ENCODE results near the gene OR51M1. TPM values are rescaled to one million over a fixed set of nuclear protein-coding genes. Genes with fewer than 3 reads are reported as not detected.
"Not testable (repeated sequence)": the region's sequence is repeated elsewhere in the genome, so short reads cannot be mapped to it uniquely, and the experiment has no call there.

Gene OR51M1
- total RNA-seq, 1 donor from 2014 or later = not detected

- H3K27me3 ChIP-seq = no peaks in the 10 kb centered on the region
- H3K4me3 ChIP-seq = no peak overlapping the region
- no peak for DNase-seq (ENCODE audit: extremely low spot score in 2 of 2)
- intact Hi-C loops (cut with DNase I) = no loop called here
- TF ChIP-seq POLR2A (IDR thresholded peaks at IDR 0.05) (no peak), POLR2AphosphoS5 (IDR thresholded peaks at IDR 0.05; ENCODE audit: insufficient read depth in 1 of 2, low read depth in 1 of 2) (no peak), CTCF (IDR thresholded peaks at IDR 0.05) (no peak)
- H3K9me3 ChIP-seq = no peaks in the 10 kb centered on the region
- H3K4me1 ChIP-seq = no peaks in the 10 kb centered on the region
- no peak overlapping the region for H3K27ac ChIP-seq
- no peaks in the 10 kb centered on the region for H3K36me3 ChIP-seq
Measured at GRCh38 chr11:5363679-5364078, 19.9 kb upstream of the OR51M1 start.

GRCh38 chr11:5364214-5364613, 19.4 kb upstream of the OR51M1 start:
- Histone ChIP-seq H3K27ac (no peak overlapping the region), H3K4me1 (no peaks in the 10 kb centered on the region), H3K27me3 (no peaks in the 10 kb centered on the region), H3K4me3 (no peak overlapping the region), H3K36me3 (no peaks in the 10 kb centered on the region), H3K9me3 (no peaks in the 10 kb centered on the region)
- TF ChIP-seq CTCF (IDR thresholded peaks at IDR 0.05) = no peak
- no peak for TF ChIP-seq POLR2AphosphoS5 (IDR thresholded peaks at IDR 0.05; ENCODE audit: insufficient read depth in 1 of 2, low read depth in 1 of 2)
- no peak for TF ChIP-seq POLR2A (IDR thresholded peaks at IDR 0.05)
- DNase-seq (ENCODE audit: extremely low spot score in 2 of 2) = no peak
- intact Hi-C loops (cut with DNase I) = no loop called here

- DNase-seq (ENCODE audit: extremely low spot score in 2 of 2); H3K4me3 ChIP-seq; H3K27me3 ChIP-seq; H3K36me3 ChIP-seq; H3K9me3 ChIP-seq; H3K27ac ChIP-seq; intact Hi-C loops (cut with DNase I); H3K4me1 ChIP-seq: not testable (repeated sequence)
Measured at GRCh38 chr11:5366365-5366764, 17.2 kb upstream of the OR51M1 start.

- H3K4me1 ChIP-seq = no peaks in the 10 kb centered on the region
- intact Hi-C loops (cut with DNase I) = no loop called here
- no peak overlapping the region for H3K27ac ChIP-seq
Measured at GRCh38 chr11:5366856-5367255, 16.8 kb upstream of the OR51M1 start.

GRCh38 chr11:5367448-5368074, 16.1 kb upstream of the OR51M1 start:
- TF ChIP-seq POLR2A (IDR thresholded peaks at IDR 0.05) (no peak), POLR2AphosphoS5 (IDR thresholded peaks at IDR 0.05; ENCODE audit: insufficient read depth in 1 of 2, low read depth in 1 of 2) (no peak), CTCF (IDR thresholded peaks at IDR 0.05) (no peak)
- DNase-seq (ENCODE audit: extremely low spot score in 2 of 2) = no peak
- H3K4me3 ChIP-seq = no peak overlapping the region
- no peaks in the 10 kb centered on the region for H3K36me3 ChIP-seq
- H3K9me3 ChIP-seq = no peaks in the 10 kb centered on the region
- no peaks in the 10 kb centered on the region for H3K4me1 ChIP-seq
- intact Hi-C loops (cut with DNase I) = no loop called here
- no peaks in the 10 kb centered on the region for H3K27me3 ChIP-seq
- H3K27ac ChIP-seq = no peak overlapping the region

More at GRCh38 chr11:5366856-5367255, 16.8 kb upstream of the OR51M1 start:
- Histone ChIP-seq H3K36me3 (no peaks in the 10 kb centered on the region), H3K9me3 (no peaks in the 10 kb centered on the region), H3K4me3 (no peak overlapping the region), H3K27me3 (no peaks in the 10 kb centered on the region)
- DNase-seq (ENCODE audit: extremely low spot score in 2 of 2) = no peak
- no peak for TF ChIP-seq CTCF (IDR thresholded peaks at IDR 0.05)
- no peak for TF ChIP-seq POLR2A (IDR thresholded peaks at IDR 0.05)
- no peak for TF ChIP-seq POLR2AphosphoS5 (IDR thresholded peaks at IDR 0.05; ENCODE audit: insufficient read depth in 1 of 2, low read depth in 1 of 2)
